Fibroblast of lung (primary cell): ENCODE data around the gene ARHGAP45. TPM values are rescaled to one million over a fixed set of nuclear protein-coding genes. Genes with fewer than 3 reads are reported as not detected.

Source experiments
- DNase-seq, 2 donors: peaks; one replicate each; pipeline versions ENCODE4 v3.0.0 to v3.0.0-alpha.2; 2010; ENCODE audit warnings: low read depth in 2 of 2
- H2AFZ ChIP-seq: 2 replicates; pipeline ENCODE4 v1.5.1; 2012; ENCODE audit warnings: low read length, control low read depth, inconsistent platforms
- H3K27ac ChIP-seq: 2 replicates; pipeline ENCODE4 v1.5.1; 2011; ENCODE audit warnings: low read length, control low read depth; ENCODE audit not compliant: insufficient read depth
- H3K27me3 ChIP-seq: 2 replicates; pipeline ENCODE4 v1.5.1; 2011; ENCODE audit warnings: mild to moderate bottlenecking, low read length; ENCODE audit not compliant: control insufficient read depth, insufficient read depth
- H3K36me3 ChIP-seq: 2 replicates; pipeline ENCODE4 v1.5.1; 2011; ENCODE audit warnings: low read length; ENCODE audit not compliant: control insufficient read depth, insufficient read depth
- H3K4me1 ChIP-seq: 2 replicates; pipeline ENCODE4 v1.5.1; 2011; ENCODE audit warnings: low read length; ENCODE audit not compliant: control insufficient read depth, insufficient read depth; ENCODE audit errors: extremely low read depth
- H3K4me2 ChIP-seq: 2 replicates; pipeline ENCODE4 v1.5.1; 2011; ENCODE audit warnings: low read length, control low read depth; ENCODE audit not compliant: insufficient read depth; ENCODE audit errors: extremely low read depth
- H3K4me3 ChIP-seq, 4 experiments: fragments of 200-600 bp in 1 of 4; sonication (generic) in 1 of 4; replicated peaks in 1 of 4; 2 replicates each; pipeline ENCODE4 v1.5.1; 2011 to 2016; ENCODE audit warnings: low read length in 4 of 4, low read depth in 3 of 4, mild to moderate bottlenecking in 3 of 4, control low read depth in 2 of 4, inconsistent platforms in 1 of 4, mixed read lengths in 1 of 4; ENCODE audit not compliant: insufficient read depth in 1 of 4; ENCODE audit errors: control extremely low read depth in 1 of 4
- H3K79me2 ChIP-seq: 2 replicates; pipeline ENCODE4 v1.5.1; 2012; ENCODE audit warnings: mild to moderate bottlenecking, low read length, inconsistent platforms; ENCODE audit not compliant: control insufficient read depth, insufficient read depth
- H3K9ac ChIP-seq: 2 replicates; pipeline ENCODE4 v1.5.1; 2011; ENCODE audit warnings: mild to moderate bottlenecking, low read length, control low read depth; ENCODE audit not compliant: insufficient read depth
- H3K9me3 ChIP-seq: 2 replicates; pipeline ENCODE4 v1.5.1; 2012; ENCODE audit warnings: low read depth, low read length; ENCODE audit not compliant: control insufficient read depth, insufficient read depth
- H4K20me1 ChIP-seq: 2 replicates; pipeline ENCODE4 v1.5.1; 2011; ENCODE audit warnings: low read length; ENCODE audit not compliant: control insufficient read depth, insufficient read depth; ENCODE audit errors: extremely low read depth
- EZH2 ChIP-seq: IDR thresholded peaks from 2 replicates; pipeline ENCODE4 v1.5.1; 2012; ENCODE audit warnings: low read length, control low read depth, mild to moderate bottlenecking; ENCODE audit errors: missing control alignments
- polyA plus RNA-seq, 2 donors: library from polyadenylated mRNA; depleted of rRNA in 1 of 2; stranded (reverse) in 1 of 2; unstranded in 1 of 2; fragments of >200 nt; gene quantifications; 2 replicates each; pipeline ENCODE4 v1.2.1, GENCODE V29; 2011 to 2012; ENCODE audit warnings: missing spikeins in 1 of 2
- total RNA-seq: library from RNA; depleted of rRNA; stranded (reverse); fragments of >200 nt; gene quantifications from 2 replicates; pipeline ENCODE4 v1.2.1, GENCODE V29; 2014
- TF ChIP-seq, protein P1 (sequence below), 2 donors: IDR thresholded peaks in 1 of 2; conservative IDR thresholded peaks in 1 of 2; 1 replicate in 1 of 2; 2 replicates in 1 of 2; pipeline ENCODE4 v1.5.1; 2011 to 2012; ENCODE audit warnings: low read length in 2 of 2, control low read depth in 1 of 2, inconsistent platforms in 1 of 2, low read depth in 1 of 2, mild to moderate bottlenecking in 1 of 2

Gene ARHGAP45
- total and polyA plus RNA-seq, 2 donors (not counting 1 experiment from before 2014, with no cell fraction given) = 0.42 to 1.8 TPM

DNA sequence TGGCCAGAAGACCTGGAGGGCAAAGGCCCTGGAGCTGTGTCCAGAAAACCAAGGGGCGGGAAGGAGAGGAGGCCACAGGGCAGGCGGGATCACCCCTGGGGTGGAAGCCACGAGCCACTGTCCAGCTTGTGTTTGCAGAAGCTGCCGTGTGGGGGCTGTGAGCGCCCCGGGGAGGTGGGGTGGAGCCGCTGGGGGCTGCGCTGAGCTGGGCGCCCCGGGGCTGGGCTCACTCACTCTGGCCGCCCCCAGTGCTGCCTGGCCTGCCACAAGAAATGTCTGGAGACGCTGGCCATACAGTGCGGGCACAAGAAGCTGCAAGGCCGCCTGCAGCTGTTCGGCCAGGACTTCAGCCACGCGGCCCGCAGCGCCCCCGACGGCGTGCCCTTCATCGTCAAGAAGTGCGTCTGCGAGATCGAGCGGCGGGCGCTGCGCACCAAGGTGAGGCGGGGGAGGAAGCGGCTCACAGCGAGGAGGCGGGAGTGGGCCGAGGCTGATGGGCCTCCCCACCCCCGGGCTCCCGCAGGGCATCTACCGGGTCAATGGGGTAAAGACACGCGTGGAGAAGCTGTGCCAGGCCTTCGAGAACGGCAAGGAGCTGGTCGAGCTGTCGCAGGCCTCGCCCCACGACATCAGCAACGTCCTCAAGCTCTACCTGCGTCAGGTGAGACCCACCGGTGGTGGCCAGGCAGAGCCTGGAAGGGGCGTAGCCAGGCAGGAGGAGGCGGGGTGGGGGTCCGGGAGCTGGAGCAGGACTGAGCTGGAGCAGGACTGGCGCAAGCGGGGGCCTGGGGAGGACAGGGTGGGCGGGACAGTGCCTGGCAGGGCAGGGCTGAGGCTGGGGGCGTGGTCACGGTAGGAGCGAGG lies 14.6 kb downstream of the ARHGAP45 start:
- Histone ChIP-seq H3K9me3 (no peaks in the 10 kb centered on the region), H2AFZ (no peak overlapping the region), H3K9ac (no peak overlapping the region), H3K27me3 (no peaks in the 10 kb centered on the region), H3K4me3 (no peak overlapping the region), H3K27ac (no peak overlapping the region), H3K4me1 (no peaks in the 10 kb centered on the region), H3K79me2 (no peaks in the 10 kb centered on the region), H3K36me3 (no peaks in the 10 kb centered on the region), H3K4me2 (no peak overlapping the region), H4K20me1 (no peaks in the 10 kb centered on the region)
- TF ChIP-seq EZH2 = no peak
- TF ChIP-seq, protein P1, sequence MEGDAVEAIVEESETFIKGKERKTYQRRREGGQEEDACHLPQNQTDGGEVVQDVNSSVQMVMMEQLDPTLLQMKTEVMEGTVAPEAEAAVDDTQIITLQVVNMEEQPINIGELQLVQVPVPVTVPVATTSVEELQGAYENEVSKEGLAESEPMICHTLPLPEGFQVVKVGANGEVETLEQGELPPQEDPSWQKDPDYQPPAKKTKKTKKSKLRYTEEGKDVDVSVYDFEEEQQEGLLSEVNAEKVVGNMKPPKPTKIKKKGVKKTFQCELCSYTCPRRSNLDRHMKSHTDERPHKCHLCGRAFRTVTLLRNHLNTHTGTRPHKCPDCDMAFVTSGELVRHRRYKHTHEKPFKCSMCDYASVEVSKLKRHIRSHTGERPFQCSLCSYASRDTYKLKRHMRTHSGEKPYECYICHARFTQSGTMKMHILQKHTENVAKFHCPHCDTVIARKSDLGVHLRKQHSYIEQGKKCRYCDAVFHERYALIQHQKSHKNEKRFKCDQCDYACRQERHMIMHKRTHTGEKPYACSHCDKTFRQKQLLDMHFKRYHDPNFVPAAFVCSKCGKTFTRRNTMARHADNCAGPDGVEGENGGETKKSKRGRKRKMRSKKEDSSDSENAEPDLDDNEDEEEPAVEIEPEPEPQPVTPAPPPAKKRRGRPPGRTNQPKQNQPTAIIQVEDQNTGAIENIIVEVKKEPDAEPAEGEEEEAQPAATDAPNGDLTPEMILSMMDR (conservative IDR thresholded peaks at IDR 0.05 in 1 of 2, IDR thresholded peaks at IDR 0.05 in 1 of 2; ENCODE audit: low read depth in 1 of 2, low read length in 2 of 2) = no peak
- DNase-seq = no peak

DNA sequence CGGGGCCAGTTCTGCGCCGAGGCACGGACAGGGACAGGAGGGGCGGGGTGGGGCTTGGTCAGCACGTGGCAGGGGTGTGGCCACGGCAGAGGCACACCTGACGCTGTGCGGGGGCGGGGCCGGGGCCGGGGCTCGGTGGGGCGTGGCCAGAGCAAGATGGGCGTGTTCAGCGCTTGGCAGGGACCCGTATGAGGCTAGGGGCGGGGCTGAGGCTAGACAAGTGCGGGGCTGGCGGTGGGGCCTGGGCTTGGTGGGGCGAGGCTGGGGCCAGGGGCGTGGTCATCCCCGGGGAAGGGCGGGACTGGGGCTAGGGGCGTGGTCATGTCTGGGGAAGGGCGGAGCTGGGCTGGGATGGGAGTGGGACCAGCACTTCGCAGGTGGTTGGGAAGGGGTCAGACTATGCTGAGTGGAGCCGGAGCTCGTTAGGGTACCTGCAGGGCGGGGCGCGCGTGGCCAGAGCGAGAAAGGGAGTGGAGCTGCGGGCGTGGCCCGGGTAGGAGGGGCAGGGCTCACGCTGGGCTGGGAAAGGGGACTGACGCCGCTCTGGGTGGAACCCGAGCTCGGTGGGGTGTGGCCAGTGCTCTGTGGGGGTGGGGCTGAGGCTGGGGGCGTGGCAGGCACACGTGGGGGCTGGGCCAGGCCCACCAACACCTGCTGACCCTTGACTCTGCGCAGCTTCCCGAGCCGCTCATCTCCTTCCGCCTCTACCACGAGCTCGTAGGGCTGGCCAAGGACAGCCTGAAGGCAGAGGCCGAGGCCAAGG lies 15.4 kb downstream of the ARHGAP45 start:
- TF ChIP-seq EZH2 = no peak
- TF ChIP-seq, protein P1 (conservative IDR thresholded peaks at IDR 0.05 in 1 of 2, IDR thresholded peaks at IDR 0.05 in 1 of 2; ENCODE audit: low read depth in 1 of 2, low read length in 2 of 2) = no peak
- H3K36me3 ChIP-seq = peaks cover 1% of the 10 kb centered on the region
- H3K9me3 ChIP-seq = no peaks in the 10 kb centered on the region
- no peaks in the 10 kb centered on the region for H3K27me3 ChIP-seq
- no peak overlapping the region for H3K4me2 ChIP-seq
- H3K4me3 ChIP-seq = no peak overlapping the region
- no peaks in the 10 kb centered on the region for H4K20me1 ChIP-seq
- DNase-seq = peak in 1 of 2 donors; percentile 18
- H2AFZ ChIP-seq = no peak overlapping the region
- no peak overlapping the region for H3K27ac ChIP-seq
- H3K79me2 ChIP-seq = no peaks in the 10 kb centered on the region
- no peaks in the 10 kb centered on the region for H3K4me1 ChIP-seq
- H3K9ac ChIP-seq = no peak overlapping the region
